ENCODE results near the gene RNF207. TPM values are rescaled to one million over a fixed set of nuclear protein-coding genes. Genes with fewer than 3 reads are reported as not detected.

The RNF207 gene
- total and polyA plus RNA-seq, 2 donors (not counting 3 experiments of a cell fraction or from before 2014, with no cell fraction given): 3.2 to 8.2 TPM

GRCh38 chr1:6212193-6212959 lies 6.5 kb downstream of the RNF207 start:
- Histone ChIP-seq H3K27ac (ENCODE audit: insufficient read depth, low read depth, low read length) (no peak overlapping the region), H2AFZ (ENCODE audit: low read depth, low read length) (no peak overlapping the region), H3K4me2 (ENCODE audit: insufficient read depth, low read length) (no peak overlapping the region), H3K36me3 (ENCODE audit: control insufficient read depth in 2 of 2, extremely low read depth in 1 of 2, insufficient read depth in 2 of 2, low read length in 2 of 2) (no peaks in the 10 kb centered on the region), H4K20me1 (replicated peaks; ENCODE audit: control insufficient read depth, extremely low read depth, insufficient read depth, low read length) (no peaks in the 10 kb centered on the region), H3K4me3 (replicated peaks in 1 of 3; ENCODE audit: insufficient read depth in 1 of 3, low read depth in 1 of 3, low read length in 3 of 3) (no peak overlapping the region), H3K4me1 (ENCODE audit: control insufficient read depth, extremely low read depth, insufficient read depth, low read length) (peaks cover 7% of the 10 kb centered on the region), H3K9ac (replicated peaks; ENCODE audit: extremely low read depth, insufficient read depth, low read length) (no peak overlapping the region), H3K79me2 (ENCODE audit: control insufficient read depth, insufficient read depth, low read length) (no peaks in the 10 kb centered on the region), H3K9me1 (replicated peaks; ENCODE audit: control insufficient read depth, extremely low read depth, insufficient read depth, low read length) (no peaks in the 10 kb centered on the region), H3K27me3 (ENCODE audit: control insufficient read depth in 2 of 2, insufficient read depth in 2 of 2, low read length in 2 of 2) (peaks cover 0 to 2% of the 10 kb centered on the region in 2 experiments), H3K9me3 (replicated peaks; ENCODE audit: control insufficient read depth, insufficient read depth, low read length) (no peaks in the 10 kb centered on the region)
- DNase-seq (ENCODE audit: low read depth, low spot score) (no peak), FAIRE-seq (no peak)
- no peak for TF ChIP-seq MAX (IDR thresholded peaks at IDR 0.05; ENCODE audit: insufficient read depth, insufficient read length)
- TF ChIP-seq EZH2 (IDR thresholded peaks at IDR 0.05; ENCODE audit: borderline replicate concordance, low read depth, low read length, severe bottlenecking): no peak
- TF ChIP-seq CTCF (IDR thresholded peaks at IDR 0.05; ENCODE audit: extremely low read depth in 1 of 2, insufficient read depth in 1 of 2, low read depth in 1 of 2, low read length in 2 of 2): no peak
- TF ChIP-seq FOS (IDR thresholded peaks at IDR 0.05; ENCODE audit: borderline replicate concordance, insufficient read depth, low read length): no peak
- TF ChIP-seq POLR2AphosphoS5 (IDR thresholded peaks at IDR 0.05; ENCODE audit: insufficient read depth, low read depth, low read length): no peak
- no peak for TF ChIP-seq MYC (IDR thresholded peaks at IDR 0.05; ENCODE audit: low read depth, low read length)
- TF ChIP-seq GATA2 (IDR thresholded peaks at IDR 0.05; ENCODE audit: insufficient read depth, insufficient read length, low read depth, low read length): no peak
- no peak for TF ChIP-seq JUN (IDR thresholded peaks at IDR 0.05; ENCODE audit: borderline replicate concordance, insufficient read depth, insufficient read length, low read depth)
- no peak for TF ChIP-seq POLR2A (IDR thresholded peaks at IDR 0.05; ENCODE audit: low read depth, low read length)
- POLR2A ChIA-PET: no interaction called here
- CTCF ChIA-PET: interaction anchor here (1.0 kb wide), 1 partner anchor 33 kb away, joined by 4 read pairs; no protein-coding TSS in a partner anchor
- intact Hi-C loops (cut with micrococcal nuclease): no loop called here
- dilution Hi-C loops (cut with MboI; ENCODE audit: extremely low pct_ligation_motif_present, low sequenced_read_pairs): no loop called here
- BruUV-seq (replicated peaks): no TSS peak

Measured in endothelial cell of umbilical vein (primary cell).